HG03139 (cell line): ENCODE data around the gene SNRPA.
"Not testable (repeated sequence)": the region's sequence is repeated elsewhere in the genome, so short reads cannot be mapped to it uniquely, and the experiment has no call there.

Experiments used
- ATAC-seq: cut with Tn5 transposase; IDR thresholded peaks from one replicate; pipeline ENCODE4 v1.9.1; 2021; ENCODE audit not compliant: unreplicated experiment

Gene SNRPA

GRCh38 chr19:40744554-40745401, 6.2 kb upstream of the SNRPA start:
- ATAC-seq: no peak

- ATAC-seq: no peak
Observed at GRCh38 chr19:40745402-40745780, 5.6 kb upstream of the SNRPA start.

- no peak for ATAC-seq
Observed at GRCh38 chr19:40747536-40747935, 3.5 kb upstream of the SNRPA start.

- peak; percentile 78 for ATAC-seq
Observed at GRCh38 chr19:40750058-40750873, 737 bp upstream of the SNRPA start, which contains the start of gene ACTMAP. Gene ACTMAP, minus strand, starts transcription at chr19:40750477. Its CDS starts 674 bp downstream, at chr19:40749803.

- no peak for ATAC-seq
Observed at GRCh38 chr19:40752257-40752781, 1.3 kb downstream of the SNRPA start.

GRCh38 chr19:40754611-40755247, 3.7 kb downstream of the SNRPA start:
- no peak for ATAC-seq

GRCh38 chr19:40755248-40755624, 4.2 kb downstream of the SNRPA start:
- ATAC-seq: no peak

- no peak for ATAC-seq
Observed at GRCh38 chr19:40755791-40756190, 4.8 kb downstream of the SNRPA start.

- ATAC-seq: no peak
Observed at GRCh38 chr19:40756502-40757110, 5.6 kb downstream of the SNRPA start.

- no peak for ATAC-seq
Observed at GRCh38 chr19:40758491-40758890, 7.5 kb downstream of the SNRPA start.

GRCh38 chr19:40759352-40759751, 8.3 kb downstream of the SNRPA start:
- no peak for ATAC-seq

- no peak for ATAC-seq
Observed at GRCh38 chr19:40762754-40763470, 11.9 kb downstream of the SNRPA start.

GRCh38 chr19:40763526-40763925, 12.5 kb downstream of the SNRPA start:
- no peak for ATAC-seq

GRCh38 chr19:40763963-40764362, 13.0 kb downstream of the SNRPA start:
- ATAC-seq: no peak

- not testable (repeated sequence) for ATAC-seq
Observed at GRCh38 chr19:40766385-40766784, 15.4 kb downstream of the SNRPA start.

- ATAC-seq: no peak
Observed at GRCh38 chr19:40768869-40769268, 17.9 kb downstream of the SNRPA start.

GRCh38 chr19:40771101-40771862, 20.3 kb downstream of the SNRPA start:
- ATAC-seq: not testable (repeated sequence)

- no peak for ATAC-seq
Observed at GRCh38 chr19:40774916-40775631, 24.1 kb downstream of the SNRPA start, which contains the start of gene MIA. Gene MIA, plus strand, starts transcription at chr19:40775521. Its CDS starts 22 bp downstream, at chr19:40775543.

GRCh38 chr19:40775632-40776022, 24.6 kb downstream of the SNRPA start:
- ATAC-seq: no peak
